ENCODE data around the gene EPHB3. TPM values are rescaled to one million over a fixed set of nuclear protein-coding genes. Genes with fewer than 3 reads are reported as not detected.

EPHB3 gene
- total and polyA plus RNA-seq, 8 donors = 8.1 to 32.9 (median 26.8) TPM

DNA sequence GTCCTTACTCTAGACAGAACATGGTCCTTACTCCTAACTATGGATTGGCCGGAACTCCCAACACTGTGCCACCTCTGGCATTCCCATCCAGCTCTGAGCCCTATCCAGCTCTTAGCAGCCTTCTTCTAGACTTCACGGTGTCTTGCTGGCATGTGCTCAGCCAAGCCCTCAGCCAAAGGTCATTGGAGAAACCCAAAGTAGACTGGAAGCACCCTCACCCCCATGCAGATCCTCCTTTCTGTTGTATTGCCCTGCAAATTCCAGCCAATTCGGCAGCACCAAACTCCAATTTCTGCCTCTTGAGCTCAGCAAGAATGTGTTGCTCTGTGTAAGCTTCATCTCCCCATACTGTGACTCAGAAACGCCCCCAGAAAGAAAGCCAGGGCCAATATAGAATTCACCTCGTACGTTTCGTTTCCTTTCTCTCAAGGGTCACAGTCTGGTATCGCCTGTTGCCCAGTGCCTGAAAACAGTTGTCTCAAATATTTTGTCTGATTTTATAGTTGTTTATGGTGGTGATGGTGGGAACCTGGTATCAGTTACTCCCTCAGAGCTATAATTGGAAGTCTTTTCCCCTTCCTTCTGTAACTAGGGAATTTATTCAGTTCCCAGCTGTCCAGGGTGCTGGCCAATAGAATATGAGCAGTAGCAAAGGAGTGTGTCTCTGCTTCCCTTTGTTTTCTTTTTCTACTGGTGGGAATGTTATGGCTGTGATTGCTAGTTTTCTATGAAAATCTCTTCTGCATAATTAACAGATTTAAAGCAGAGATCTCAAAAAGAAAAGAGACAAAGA is 28.4 kb upstream of the EPHB3 start:
- Histone ChIP-seq H3K36me3 (no peaks in the 10 kb centered on the region), H3K27me3 (peaks cover 4 to 21% of the 10 kb centered on the region in 2 donors), H3K9me3 (no peaks in the 10 kb centered on the region), H3K4me3 (no peak overlapping the region), H3K4me1 (no peaks in the 10 kb centered on the region), H3K27ac (no peak overlapping the region)
- DNase-seq = no peak
- no peak for ATAC-seq
- intact Hi-C loops (cut with DNase I) = no loop called here
- TF ChIP-seq, protein P1, sequence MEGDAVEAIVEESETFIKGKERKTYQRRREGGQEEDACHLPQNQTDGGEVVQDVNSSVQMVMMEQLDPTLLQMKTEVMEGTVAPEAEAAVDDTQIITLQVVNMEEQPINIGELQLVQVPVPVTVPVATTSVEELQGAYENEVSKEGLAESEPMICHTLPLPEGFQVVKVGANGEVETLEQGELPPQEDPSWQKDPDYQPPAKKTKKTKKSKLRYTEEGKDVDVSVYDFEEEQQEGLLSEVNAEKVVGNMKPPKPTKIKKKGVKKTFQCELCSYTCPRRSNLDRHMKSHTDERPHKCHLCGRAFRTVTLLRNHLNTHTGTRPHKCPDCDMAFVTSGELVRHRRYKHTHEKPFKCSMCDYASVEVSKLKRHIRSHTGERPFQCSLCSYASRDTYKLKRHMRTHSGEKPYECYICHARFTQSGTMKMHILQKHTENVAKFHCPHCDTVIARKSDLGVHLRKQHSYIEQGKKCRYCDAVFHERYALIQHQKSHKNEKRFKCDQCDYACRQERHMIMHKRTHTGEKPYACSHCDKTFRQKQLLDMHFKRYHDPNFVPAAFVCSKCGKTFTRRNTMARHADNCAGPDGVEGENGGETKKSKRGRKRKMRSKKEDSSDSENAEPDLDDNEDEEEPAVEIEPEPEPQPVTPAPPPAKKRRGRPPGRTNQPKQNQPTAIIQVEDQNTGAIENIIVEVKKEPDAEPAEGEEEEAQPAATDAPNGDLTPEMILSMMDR (IDR thresholded peaks at IDR 0.05) = no peak

DNA sequence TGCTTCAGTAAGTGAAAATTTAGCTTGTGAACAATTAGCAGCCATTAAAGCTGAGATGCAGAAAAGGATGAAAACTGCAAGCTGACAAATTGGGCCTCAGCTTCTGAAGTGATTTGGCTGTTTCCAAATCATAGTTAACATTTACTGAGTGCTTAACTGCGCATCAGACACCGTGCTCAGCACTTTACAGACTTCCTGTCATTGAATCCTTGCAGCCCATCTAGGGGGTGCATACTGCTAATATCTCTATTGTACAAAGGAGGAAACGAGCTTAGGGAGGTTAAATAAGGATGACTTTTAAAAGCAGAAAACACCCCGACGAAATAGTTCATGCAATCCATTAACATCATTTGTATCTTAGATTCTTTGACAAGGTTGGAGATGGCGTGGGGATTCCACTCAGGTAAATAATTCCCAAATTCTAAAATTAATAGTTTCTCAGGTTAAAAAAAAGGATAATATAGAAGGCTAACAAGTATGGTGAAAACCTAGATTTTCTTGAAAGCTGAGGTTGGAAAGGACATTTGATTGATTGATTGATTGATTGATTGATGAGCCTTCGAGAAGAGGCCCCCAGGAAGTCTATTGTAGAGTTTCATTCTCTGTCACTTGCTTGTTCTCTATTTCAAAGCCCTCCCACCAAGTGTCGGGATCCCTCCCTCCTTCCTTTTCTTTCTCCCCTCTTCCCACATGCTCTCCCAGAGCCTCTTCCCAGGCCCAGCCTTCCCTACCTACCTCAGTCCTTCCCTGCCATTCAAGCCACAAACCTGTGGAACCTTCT is 23.5 kb upstream of the EPHB3 start:
- TF ChIP-seq, protein P1 (IDR thresholded peaks at IDR 0.05) = no peak
- no peak for ATAC-seq

DNA sequence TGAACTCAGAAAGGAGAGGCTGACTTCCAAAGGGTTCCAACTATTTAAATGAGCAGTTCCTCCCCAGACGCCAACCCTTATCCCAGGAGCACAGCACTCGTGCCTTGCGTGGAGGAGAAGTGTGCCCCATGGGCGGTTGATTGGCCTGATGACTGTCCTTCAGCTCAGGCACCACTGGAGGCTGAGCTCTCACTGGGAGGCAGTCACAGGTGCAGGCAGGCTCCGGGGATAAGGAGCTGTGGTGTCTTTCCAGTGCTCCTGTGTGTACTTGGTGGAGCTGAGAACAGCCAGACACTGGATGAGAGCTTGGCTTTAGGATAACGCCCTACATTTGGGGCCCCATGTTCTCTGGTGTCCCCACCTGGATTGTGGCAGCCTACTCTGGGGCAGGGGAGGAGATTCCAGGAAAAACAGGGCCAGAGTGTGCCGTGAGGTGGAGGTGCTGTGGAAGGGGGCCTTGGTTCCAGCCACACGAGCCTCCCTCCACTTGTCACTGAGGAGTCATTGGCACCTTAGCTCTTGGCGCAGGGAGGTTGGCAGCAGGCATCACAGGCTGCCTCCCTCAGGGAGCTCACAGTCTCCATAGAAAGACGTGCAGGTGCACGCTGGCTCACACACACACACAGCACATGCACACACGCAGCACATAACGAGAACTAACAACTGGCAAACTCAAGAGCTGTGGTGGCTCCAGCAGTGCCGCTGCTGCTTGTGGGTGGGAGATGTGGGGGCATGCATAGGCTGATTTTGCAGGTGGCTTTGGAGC is 22.7 kb upstream of the EPHB3 start:
- TF ChIP-seq, protein P1 (IDR thresholded peaks at IDR 0.05) = no peak
- H3K27ac ChIP-seq = no peak overlapping the region
- no peak for DNase-seq
- H3K4me1 ChIP-seq = peaks cover 0 to 2% of the 10 kb centered on the region in 2 donors
- H3K36me3 ChIP-seq = no peaks in the 10 kb centered on the region
- no peak for ATAC-seq
- no peak overlapping the region for H3K4me3 ChIP-seq
- intact Hi-C loops (cut with DNase I) = no loop called here
- H3K9me3 ChIP-seq = no peaks in the 10 kb centered on the region
- peaks cover 0 to 29% of the 10 kb centered on the region in 2 donors for H3K27me3 ChIP-seq

More for the DNA sequence above, 23.5 kb upstream of the EPHB3 start:
- intact Hi-C loops (cut with DNase I) = no loop called here
- Histone ChIP-seq H3K36me3 (no peaks in the 10 kb centered on the region), H3K9me3 (no peaks in the 10 kb centered on the region), H3K27me3 (peaks cover 0 to 24% of the 10 kb centered on the region in 2 donors), H3K4me3 (no peak overlapping the region), H3K4me1 (no peaks in the 10 kb centered on the region), H3K27ac (no peak overlapping the region)
- DNase-seq = no peak

DNA sequence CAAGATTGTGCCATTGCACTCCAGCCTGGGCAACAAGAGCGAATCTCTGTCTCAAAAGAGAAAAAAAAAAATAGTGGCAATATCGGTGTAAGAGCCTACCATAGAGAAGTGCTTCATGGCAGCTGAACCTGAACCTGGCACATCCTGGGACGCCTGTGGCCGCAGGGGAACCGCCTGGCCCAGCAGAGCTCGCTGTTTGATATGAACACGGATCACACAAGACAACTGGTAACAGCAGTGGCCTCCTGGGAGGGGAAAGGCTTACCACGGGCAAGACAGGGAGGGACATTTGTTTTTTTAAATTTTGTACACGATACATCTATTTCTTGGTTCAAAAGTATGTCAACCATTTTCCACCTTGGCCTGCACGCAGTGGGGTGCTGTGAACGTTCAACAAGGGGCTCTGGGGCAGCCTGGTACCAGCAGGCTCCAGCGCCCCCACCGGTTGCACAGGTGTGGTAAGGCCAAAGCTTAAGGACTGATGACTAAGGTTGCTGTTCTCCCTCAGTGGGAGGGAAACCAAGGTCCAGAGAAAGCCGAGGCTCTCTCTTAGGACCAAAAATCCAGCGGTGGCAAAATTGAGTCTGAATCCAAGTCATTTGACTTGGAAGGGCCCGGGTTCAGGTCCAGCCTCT is 21.7 kb upstream of the EPHB3 start:
- Histone ChIP-seq H3K4me3 (no peak overlapping the region), H3K4me1 (peaks cover 0 to 5% of the 10 kb centered on the region in 2 donors), H3K9me3 (no peaks in the 10 kb centered on the region), H3K27me3 (peaks cover 0 to 32% of the 10 kb centered on the region in 2 donors), H3K36me3 (no peaks in the 10 kb centered on the region), H3K27ac (no peak overlapping the region)
- ATAC-seq (no peak), DNase-seq (no peak)
- intact Hi-C loops (cut with DNase I) = loop anchor here in 1 of 2 donors (5.0 kb wide), 2 partner anchors 123 to 168 kb away; no protein-coding TSS in a partner anchor
- TF ChIP-seq, protein P1 (IDR thresholded peaks at IDR 0.05) = no peak
